IMR-90 (cell line): ENCODE results near the gene PPIA. TPM values are rescaled to one million over a fixed set of nuclear protein-coding genes. Genes with fewer than 3 reads are reported as not detected.

Experiments used
- ATAC-seq: fragments of 200-7000 bp; cut with Tn5 transposase; 2 replicates; pipeline ENCODE4 v1.9.1; 2020; ENCODE audit warnings: low read depth, mild to moderate bottlenecking, moderate library complexity
- BruUV-seq: library from RNA; stranded (reverse); fragments of 400-500 nt; replicated peaks from 2 replicates; lab custom pipeline; 2021; lab: Mats Ljungman, UMichigan
- CTCF ChIA-PET: fragments of 300-600 bp; formaldehyde crosslinking; extraction: SDS; loops from one replicate; lab custom pipeline; 2021; ENCODE audit warnings: antibody characterized with exemption; lab: Yijun Ruan, JAX
- POLR2A ChIA-PET: fragments of 300-600 bp; sonication (Branson Sonifier 250); formaldehyde crosslinking; loops from one replicate; lab custom pipeline; 2022; ENCODE audit warnings: antibody characterized with exemption; ENCODE audit not compliant: unreplicated experiment; lab: Charles Lee
- DNase-seq: peaks from one replicate; pipeline ENCODE4 v3.0.0; 2013
- H2AFZ ChIP-seq: replicated peaks from 2 replicates; pipeline ENCODE3; 2013; ENCODE audit warnings: low read length, mild to moderate bottlenecking; ENCODE audit not compliant: poor library complexity
- H2AK5ac ChIP-seq: 2 replicates; pipeline ENCODE4 v1.6.1; 2013; ENCODE audit warnings: low read depth, low read length, inconsistent platforms
- H2AK9ac ChIP-seq: replicated peaks from 2 replicates; pipeline ENCODE3; 2013; ENCODE audit warnings: mild to moderate bottlenecking, low read depth, low read length, moderate library complexity; ENCODE audit not compliant: poor library complexity
- H2BK120ac ChIP-seq: 2 replicates; pipeline ENCODE4 v1.6.1; 2013; ENCODE audit warnings: low read depth, low read length, inconsistent platforms
- H2BK15ac ChIP-seq: 3 replicates; pipeline ENCODE4 v1.6.1; 2013; ENCODE audit warnings: low read depth, low read length, inconsistent platforms
- H2BK20ac ChIP-seq: 2 replicates; pipeline ENCODE4 v1.6.1; 2013; ENCODE audit warnings: low read depth, mild to moderate bottlenecking, inconsistent platforms, low read length, moderate library complexity
- H2BK5ac ChIP-seq: 2 replicates; pipeline ENCODE4 v1.6.1; 2013; ENCODE audit warnings: mild to moderate bottlenecking, low read depth, low read length, inconsistent platforms; ENCODE audit not compliant: poor library complexity, severe bottlenecking
- H3K14ac ChIP-seq: replicated peaks from 2 replicates; pipeline ENCODE4 v1.6.1; 2013; ENCODE audit warnings: low read depth, low read length, inconsistent platforms
- H3K18ac ChIP-seq: 2 replicates; pipeline ENCODE4 v1.6.1; 2013; ENCODE audit warnings: low read depth, low read length, control low read depth
- H3K23ac ChIP-seq: 2 replicates; pipeline ENCODE4 v1.6.1; 2013; ENCODE audit warnings: low read depth, low read length, inconsistent platforms
- H3K27ac ChIP-seq: 2 replicates; pipeline ENCODE4 v1.5.1; 2013; ENCODE audit warnings: mild to moderate bottlenecking, control low read depth, low read length; ENCODE audit not compliant: insufficient read depth
- H3K27me3 ChIP-seq: 2 replicates; pipeline ENCODE4 v1.6.1; 2013; ENCODE audit warnings: low read length; ENCODE audit not compliant: control insufficient read depth, insufficient read depth
- H3K36me3 ChIP-seq: 2 replicates; pipeline ENCODE4 v1.6.1; 2013; ENCODE audit warnings: low read length, mixed read lengths; ENCODE audit not compliant: control insufficient read depth, insufficient read depth
- H3K4ac ChIP-seq: 2 replicates; pipeline ENCODE4 v1.6.1; 2013; ENCODE audit warnings: low read depth, low read length, inconsistent platforms
- H3K4me1 ChIP-seq: 2 replicates; pipeline ENCODE4 v1.6.1; 2013; ENCODE audit warnings: low read length, mixed read lengths; ENCODE audit not compliant: control insufficient read depth, insufficient read depth
- H3K4me2 ChIP-seq: 2 replicates; pipeline ENCODE4 v1.6.1; 2013; ENCODE audit warnings: low read depth, mild to moderate bottlenecking, control low read depth, low read length, moderate library complexity
- H3K4me3 ChIP-seq: 2 replicates; pipeline ENCODE4 v1.5.1; 2013; ENCODE audit warnings: low read depth, mild to moderate bottlenecking, control low read depth, low read length, moderate library complexity; ENCODE audit not compliant: insufficient read depth
- H3K56ac ChIP-seq: 2 replicates; pipeline ENCODE4 v1.6.1; 2013; ENCODE audit warnings: low read length, inconsistent platforms; ENCODE audit not compliant: insufficient read depth; ENCODE audit errors: extremely low read depth
- H3K79me1 ChIP-seq, 2 experiments: 2 replicates each; pipeline ENCODE4 v1.6.1; 2013; ENCODE audit warnings: low read length in 2 of 2, inconsistent platforms in 1 of 2, low read depth in 1 of 2
- H3K9ac ChIP-seq: 2 replicates; pipeline ENCODE4 v1.6.1; 2013; ENCODE audit warnings: low read depth, low read length, control low read depth
- H3K9me1 ChIP-seq: 2 replicates; pipeline ENCODE4 v1.6.1; 2013; ENCODE audit warnings: low read length, inconsistent platforms; ENCODE audit not compliant: insufficient read depth
- H3K9me3 ChIP-seq: 2 replicates; pipeline ENCODE4 v1.6.1; 2013; ENCODE audit warnings: low read length; ENCODE audit not compliant: control insufficient read depth, insufficient read depth
- H4K20me1 ChIP-seq: 2 replicates; pipeline ENCODE4 v1.6.1; 2013; ENCODE audit warnings: low read length, inconsistent platforms; ENCODE audit not compliant: insufficient read depth
- H4K5ac ChIP-seq: 2 replicates; pipeline ENCODE4 v1.6.1; 2013; ENCODE audit warnings: mild to moderate bottlenecking, low read depth, low read length, control low read depth
- H4K8ac ChIP-seq, 2 experiments: 2 replicates each; pipeline ENCODE4 v1.6.1; 2013; ENCODE audit warnings: low read depth in 2 of 2, low read length in 2 of 2, control low read depth in 1 of 2, inconsistent platforms in 1 of 2
- H4K91ac ChIP-seq: 2 replicates; pipeline ENCODE4 v1.6.1; 2013; ENCODE audit warnings: low read depth, low read length, inconsistent platforms; ENCODE audit not compliant: insufficient read depth
- RCOR1 ChIP-seq: IDR thresholded peaks from 2 replicates; pipeline ENCODE4 v1.6.1; 2012; ENCODE audit warnings: mild to moderate bottlenecking, low read length, improper control_type of control experiment; ENCODE audit not compliant: insufficient replicate concordance
- SMC3 ChIP-seq: fragments of 150-350 bp; IDR thresholded peaks from 2 replicates; pipeline ENCODE4 v1.6.1; 2016; ENCODE audit warnings: low read depth, mild to moderate bottlenecking, antibody characterized with exemption, low read length, moderate library complexity
- WGBS, 2 experiments: methylation state at CpG; one replicate each; pipeline versions ENCODE4 v1.1.5 to v1.1.7; 2013; ENCODE audit warnings: missing lambda C conversion rate in 2 of 2; ENCODE audit not compliant: insufficient read length in 1 of 2; ENCODE audit errors: extremely low coverage in 2 of 2; 5-methylcytosine and 5-hydroxymethylcytosine counted together
- dilution Hi-C: fragments of 300-500 bp; cut with HindIII; formaldehyde crosslinking; loops from one replicate; pipeline ENCODE4 v1.14.3; 2018; ENCODE audit warnings: low sequenced_read_pairs; ENCODE audit not compliant: unreplicated experiment
- in situ Hi-C: fragments of 300-500 bp; cut with MboI; formaldehyde crosslinking; loops from 3 replicates; pipeline ENCODE4 v1.14.3; 2019; ENCODE audit warnings: low sequenced_read_pairs, inconsistent platforms, mixed read lengths
- intact Hi-C: fragments of 100-400 bp; cut with micrococcal nuclease; formaldehyde crosslinking; loops from 2 replicates; pipeline ENCODE4 v1.10.0; 2022
- polyA plus RNA-seq, 3 experiments: library from polyadenylated mRNA; depleted of rRNA; stranded (reverse); fragments of >200 nt; gene quantifications; 2 replicates each; pipeline ENCODE4 v1.2.3, GENCODE V29; 2012; ENCODE audit warnings: low replicate concordance in 1 of 3
- total RNA-seq: library from RNA; depleted of rRNA; stranded (reverse); fragments of >200 nt; gene quantifications from 2 replicates; pipeline ENCODE4 v1.2.3, GENCODE V29; 2012

PPIA gene
- total and polyA plus RNA-seq, 2 of the 4 experiments (the other 2 are of a cell fraction) = 3,396 to 4,883 TPM

DNA sequence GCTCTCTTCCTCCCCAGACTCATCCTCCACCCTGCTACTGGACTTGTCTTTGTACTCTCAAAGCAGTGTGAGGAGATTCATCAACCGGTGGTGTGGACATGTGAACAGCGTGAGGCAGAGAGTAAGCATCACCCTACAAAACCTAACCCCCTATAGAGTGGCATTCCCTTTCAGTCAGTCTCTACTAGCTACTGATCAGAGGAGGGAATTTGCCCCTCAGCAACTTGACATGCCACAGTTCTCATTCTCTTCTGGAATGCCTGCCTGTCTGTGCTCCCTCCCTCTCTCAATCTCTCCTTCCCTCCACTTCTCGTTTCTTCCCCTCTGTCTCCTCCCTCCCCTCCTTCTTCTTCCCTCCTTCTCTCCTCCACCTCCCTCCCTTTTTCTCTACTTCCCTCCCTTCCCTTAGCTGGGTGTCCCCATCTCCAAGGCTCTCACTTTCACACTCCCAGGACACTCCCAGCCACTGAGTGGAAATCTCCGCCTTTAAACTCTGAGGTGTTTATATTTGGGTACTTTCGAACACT is 26.8 kb downstream of the PPIA start:
- H3K18ac ChIP-seq = no peak overlapping the region
- ChIA-PET CTCF (interaction anchor here (1.0 kb wide), 1 partner anchor 12 kb away, joined by 3 read pairs; no protein-coding TSS in a partner anchor), POLR2A (no interaction called here)
- H2AK5ac ChIP-seq = no peak overlapping the region
- no peak overlapping the region for H4K8ac ChIP-seq
- H4K91ac ChIP-seq = no peak overlapping the region
- in situ Hi-C loops (no loop called here), intact Hi-C loops (no loop called here), dilution Hi-C loops (no loop called here)
- H3K4me2 ChIP-seq = no peak overlapping the region
- 0 out of 2 replicates have a peak, but pooled peaks cover 14% of the 10 kb centered on the region for H3K9me1 ChIP-seq
- DNase-seq (no peak), ATAC-seq (no peak)
- H3K27ac ChIP-seq = no peak overlapping the region
- no peak overlapping the region for H2BK5ac ChIP-seq
- no TSS peak for BruUV-seq
- H2AFZ ChIP-seq = no peak overlapping the region
- WGBS, 2 experiments = no CpG with 5 or more reads among the region's 5 CpGs
- no peak overlapping the region for H2BK120ac ChIP-seq
- H4K5ac ChIP-seq = no peak overlapping the region
- H3K79me1 ChIP-seq = peaks cover 3 to 5% of the 10 kb centered on the region in 2 experiments; a peak in 3 of 4 replicates
- H3K4me1 ChIP-seq = no peaks in the 10 kb centered on the region
- no peak overlapping the region for H2BK20ac ChIP-seq
- H4K20me1 ChIP-seq = no peaks in the 10 kb centered on the region
- H3K4me3 ChIP-seq = no peak overlapping the region
- H3K27me3 ChIP-seq = no peaks in the 10 kb centered on the region
- no peak overlapping the region for H3K14ac ChIP-seq
- TF ChIP-seq SMC3 (no peak), RCOR1 (no peak)
- H2AK9ac ChIP-seq = no peak overlapping the region
- H3K9ac ChIP-seq = no peak overlapping the region
- no peak overlapping the region for H3K23ac ChIP-seq
- no peaks in the 10 kb centered on the region for H3K36me3 ChIP-seq
- no peak overlapping the region for H3K56ac ChIP-seq
- H2BK15ac ChIP-seq = no peak overlapping the region
- H3K9me3 ChIP-seq = no peaks in the 10 kb centered on the region
- no peak overlapping the region for H3K4ac ChIP-seq
